ENCODE measurements around the gene ZYX. TPM values are rescaled to one million over a fixed set of nuclear protein-coding genes. Genes with fewer than 3 reads are reported as not detected.

The ZYX gene
- polyA plus RNA-seq, 1 donor (not counting 4 experiments of a cell fraction or from before 2014, with no cell fraction given), result 17.6 TPM

DNA sequence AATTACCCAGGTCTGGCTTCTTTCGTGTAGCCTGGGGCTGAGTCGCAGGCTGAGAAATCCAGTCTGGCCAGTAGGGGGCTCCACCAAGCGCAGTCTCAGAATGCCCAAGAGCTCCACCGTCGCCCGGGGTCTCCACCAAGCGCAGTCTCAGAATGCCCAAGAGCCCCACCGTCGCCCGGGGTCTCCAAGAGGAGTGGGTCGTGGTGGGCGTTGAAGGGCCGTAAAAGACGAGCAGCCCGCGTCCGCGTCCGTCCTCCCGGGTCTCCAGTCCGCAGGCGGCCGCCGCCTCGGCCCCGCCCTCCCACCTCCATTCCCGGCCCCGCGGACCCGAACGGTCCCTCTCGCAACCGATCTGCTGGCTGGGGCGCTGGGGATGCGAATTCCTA, 892 bp upstream of the ZYX start:
- peaks cover 48% of the 10 kb centered on the region for H3K4me1 ChIP-seq (ENCODE audit: control insufficient read depth, extremely low read depth, insufficient read depth, low read length)
- FAIRE-seq, result no peak
- H2AFZ ChIP-seq (ENCODE audit: control insufficient read depth, low read length), result peak overlapping the region; percentile 46
- TF ChIP-seq EZH2 (IDR thresholded peaks at IDR 0.05; ENCODE audit: low read length), result no peak
- TF ChIP-seq, protein P1, sequence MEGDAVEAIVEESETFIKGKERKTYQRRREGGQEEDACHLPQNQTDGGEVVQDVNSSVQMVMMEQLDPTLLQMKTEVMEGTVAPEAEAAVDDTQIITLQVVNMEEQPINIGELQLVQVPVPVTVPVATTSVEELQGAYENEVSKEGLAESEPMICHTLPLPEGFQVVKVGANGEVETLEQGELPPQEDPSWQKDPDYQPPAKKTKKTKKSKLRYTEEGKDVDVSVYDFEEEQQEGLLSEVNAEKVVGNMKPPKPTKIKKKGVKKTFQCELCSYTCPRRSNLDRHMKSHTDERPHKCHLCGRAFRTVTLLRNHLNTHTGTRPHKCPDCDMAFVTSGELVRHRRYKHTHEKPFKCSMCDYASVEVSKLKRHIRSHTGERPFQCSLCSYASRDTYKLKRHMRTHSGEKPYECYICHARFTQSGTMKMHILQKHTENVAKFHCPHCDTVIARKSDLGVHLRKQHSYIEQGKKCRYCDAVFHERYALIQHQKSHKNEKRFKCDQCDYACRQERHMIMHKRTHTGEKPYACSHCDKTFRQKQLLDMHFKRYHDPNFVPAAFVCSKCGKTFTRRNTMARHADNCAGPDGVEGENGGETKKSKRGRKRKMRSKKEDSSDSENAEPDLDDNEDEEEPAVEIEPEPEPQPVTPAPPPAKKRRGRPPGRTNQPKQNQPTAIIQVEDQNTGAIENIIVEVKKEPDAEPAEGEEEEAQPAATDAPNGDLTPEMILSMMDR (optimal IDR thresholded peaks at IDR 0.05 in 1 of 3, IDR thresholded peaks at IDR 0.05 in 1 of 3, conservative IDR thresholded peaks at IDR 0.05 in 1 of 3; ENCODE audit: extremely low read depth in 1 of 3, insufficient read depth in 2 of 3, low read length in 3 of 3), result peak; percentile 63 to 88 (median 71)
- peak overlapping the region; percentile 98 for H3K4me2 ChIP-seq (ENCODE audit: control insufficient read depth, extremely low read depth, insufficient read depth, low read depth, low read length)
- H3K27me3 ChIP-seq (ENCODE audit: control insufficient read depth, extremely low read depth, insufficient read depth, low read length), result no peaks in the 10 kb centered on the region
- dilution Hi-C loops (cut with MboI; ENCODE audit: extremely low pct_ligation_motif_present, low sequenced_read_pairs), result no loop called here
- peak overlapping the region; percentile 91 for H3K9ac ChIP-seq (ENCODE audit: control insufficient read depth, extremely low read depth, insufficient read depth, low read length)
- peaks cover 18% of the 10 kb centered on the region for H4K20me1 ChIP-seq (ENCODE audit: control insufficient read depth, extremely low read depth, insufficient read depth, low read length)
- H3K27ac ChIP-seq (ENCODE audit: control insufficient read depth, insufficient read depth, low read length), result peak overlapping the region; percentile 92
- peaks cover 11 to 17% of the 10 kb centered on the region in 2 experiments for H3K36me3 ChIP-seq (ENCODE audit: control insufficient read depth in 2 of 2, extremely low read depth in 1 of 2, insufficient read depth in 2 of 2, low read length in 2 of 2)
- no peak for DNase-seq (ENCODE audit: low read depth, low spot score)
- no peaks in the 10 kb centered on the region for H3K9me3 ChIP-seq (ENCODE audit: control insufficient read depth, low read depth, low read length)
- H3K4me3 ChIP-seq (ENCODE audit: control insufficient read depth in 2 of 3, extremely low read depth in 1 of 3, insufficient read depth in 2 of 3, low read depth in 1 of 3, low read length in 3 of 3), result peak overlapping the region; percentile 65 to 92 (median 75)
- H3K9me1 ChIP-seq (ENCODE audit: control insufficient read depth, extremely low read depth, insufficient read depth, low read length), result peaks cover 6% of the 10 kb centered on the region
- H3K79me2 ChIP-seq (ENCODE audit: control insufficient read depth, insufficient read depth, low read length), result peaks cover 39% of the 10 kb centered on the region

DNA sequence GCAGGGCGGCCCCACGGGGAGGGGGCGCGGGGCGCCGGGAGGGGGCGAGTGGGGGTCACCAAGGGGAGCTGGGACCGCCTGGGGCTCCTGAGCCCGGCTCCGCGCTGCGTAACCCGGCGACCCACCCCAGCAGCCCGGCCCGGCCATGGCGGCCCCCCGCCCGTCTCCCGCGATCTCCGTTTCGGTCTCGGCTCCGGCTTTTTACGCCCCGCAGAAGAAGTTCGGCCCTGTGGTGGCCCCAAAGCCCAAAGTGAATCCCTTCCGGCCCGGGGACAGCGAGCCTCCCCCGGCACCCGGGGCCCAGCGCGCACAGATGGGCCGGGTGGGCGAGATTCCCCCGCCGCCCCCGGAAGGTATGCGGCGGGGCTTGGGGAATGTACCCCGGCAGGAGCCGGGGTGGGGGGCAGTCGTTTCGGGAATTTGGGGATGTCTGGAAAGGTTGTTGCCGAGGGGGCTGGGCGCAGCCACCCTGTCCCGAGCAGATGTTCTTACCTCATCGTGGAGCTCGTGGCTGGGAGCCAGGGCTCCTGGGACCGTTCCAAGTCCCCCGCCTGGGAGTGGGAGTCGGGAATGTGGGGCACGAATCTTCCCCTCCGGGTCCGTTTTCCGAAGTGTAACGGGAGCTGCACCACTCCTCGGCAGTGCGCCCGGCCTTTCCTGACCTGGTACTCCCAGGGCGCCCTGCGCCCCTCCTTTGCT, 431 bp downstream of the ZYX start:
- dilution Hi-C loops (cut with MboI; ENCODE audit: extremely low pct_ligation_motif_present, low sequenced_read_pairs), result no loop called here
- Histone ChIP-seq H2AFZ (ENCODE audit: control insufficient read depth, low read length) (no peak overlapping the region), H3K9me1 (ENCODE audit: control insufficient read depth, extremely low read depth, insufficient read depth, low read length) (peaks cover 6% of the 10 kb centered on the region), H3K36me3 (ENCODE audit: control insufficient read depth in 2 of 2, extremely low read depth in 1 of 2, insufficient read depth in 2 of 2, low read length in 2 of 2) (peaks cover 16 to 19% of the 10 kb centered on the region in 2 experiments), H3K4me1 (ENCODE audit: control insufficient read depth, extremely low read depth, insufficient read depth, low read length) (peaks cover 44% of the 10 kb centered on the region), H3K79me2 (ENCODE audit: control insufficient read depth, insufficient read depth, low read length) (peaks cover 49% of the 10 kb centered on the region), H3K27ac (ENCODE audit: control insufficient read depth, insufficient read depth, low read length) (peak overlapping the region; percentile 92), H3K9ac (ENCODE audit: control insufficient read depth, extremely low read depth, insufficient read depth, low read length) (peak overlapping the region; percentile 91), H4K20me1 (ENCODE audit: control insufficient read depth, extremely low read depth, insufficient read depth, low read length) (peaks cover 20% of the 10 kb centered on the region), H3K9me3 (ENCODE audit: control insufficient read depth, low read depth, low read length) (no peaks in the 10 kb centered on the region), H3K4me3 (ENCODE audit: control insufficient read depth in 2 of 3, extremely low read depth in 1 of 3, insufficient read depth in 2 of 3, low read depth in 1 of 3, low read length in 3 of 3) (peak overlapping the region; percentile 75 to 92 (median 82)), H3K4me2 (ENCODE audit: control insufficient read depth, extremely low read depth, insufficient read depth, low read depth, low read length) (peak overlapping the region; percentile 50), H3K27me3 (ENCODE audit: control insufficient read depth, extremely low read depth, insufficient read depth, low read length) (no peaks in the 10 kb centered on the region)
- FAIRE-seq (no peak), DNase-seq (ENCODE audit: low read depth, low spot score) (no peak)
- TF ChIP-seq EZH2 (IDR thresholded peaks at IDR 0.05; ENCODE audit: low read length), result no peak
- TF ChIP-seq, protein P1 (optimal IDR thresholded peaks at IDR 0.05 in 1 of 3, IDR thresholded peaks at IDR 0.05 in 1 of 3, conservative IDR thresholded peaks at IDR 0.05 in 1 of 3; ENCODE audit: extremely low read depth in 1 of 3, insufficient read depth in 2 of 3, low read length in 3 of 3), result no peak
